HG03159 (cell line): ENCODE results near the gene PGK1.
"Not testable (repeated sequence)": the region's sequence is repeated elsewhere in the genome, so short reads cannot be mapped to it uniquely, and the experiment has no call there.

ENCODE experiments used
- ATAC-seq: cut with Tn5 transposase; IDR thresholded peaks from one replicate; pipeline ENCODE4 v1.9.1; 2021; ENCODE audit warnings: mild to moderate bottlenecking, moderate library complexity; ENCODE audit not compliant: unreplicated experiment

The PGK1 gene

GRCh38 chrX:78111140-78111931 is 7.3 kb downstream of the PGK1 start:
- ATAC-seq, result no peak

GRCh38 chrX:78116365-78116764 is 12.3 kb downstream of the PGK1 start:
- ATAC-seq, result no peak

GRCh38 chrX:78116766-78117165 is 12.7 kb downstream of the PGK1 start:
- no peak for ATAC-seq

- ATAC-seq, result no peak
These were observed 14.6 kb downstream of the PGK1 start for GRCh38 chrX:78118628-78119027.

GRCh38 chrX:78119521-78120227 is 15.6 kb downstream of the PGK1 start:
- ATAC-seq, result no peak

GRCh38 chrX:78123190-78123589 is 19.1 kb downstream of the PGK1 start:
- ATAC-seq, result no peak

- no peak for ATAC-seq
These were observed 20.3 kb downstream of the PGK1 start for GRCh38 chrX:78124307-78124706.

GRCh38 chrX:78125148-78125547 is 21.1 kb downstream of the PGK1 start:
- ATAC-seq, result no peak

GRCh38 chrX:78125781-78126180 is 21.7 kb downstream of the PGK1 start:
- ATAC-seq, result not testable (repeated sequence)

- no peak for ATAC-seq
These were observed 25.7 kb downstream of the PGK1 start for GRCh38 chrX:78129714-78130113.

- ATAC-seq, result no peak
These were observed 26.3 kb downstream of the PGK1 start for GRCh38 chrX:78130396-78130795.

GRCh38 chrX:78131117-78131516 is 27.1 kb downstream of the PGK1 start:
- ATAC-seq, result no peak

GRCh38 chrX:78133238-78133960 is 29.4 kb downstream of the PGK1 start:
- no peak for ATAC-seq

GRCh38 chrX:78139160-78140123 is 35.4 kb downstream of the PGK1 start, which contains the start of gene TAF9B:
Gene TAF9B, minus strand, starts transcription at chrX:78139650. Its CDS starts 39 bp downstream, at chrX:78139611.
- ATAC-seq, result peak; percentile 91

GRCh38 chrX:78140206-78140605 is 36.2 kb downstream of the PGK1 start:
- ATAC-seq, result no peak

GRCh38 chrX:78147002-78147540 is 43.0 kb downstream of the PGK1 start:
- ATAC-seq, result not testable (repeated sequence)

- ATAC-seq, result not testable (repeated sequence)
These were observed 53.3 kb downstream of the PGK1 start for GRCh38 chrX:78157373-78157772.

GRCh38 chrX:78157846-78158245 is 53.8 kb downstream of the PGK1 start:
- ATAC-seq, result not testable (repeated sequence)

- ATAC-seq, result not testable (repeated sequence)
These were observed 56.7 kb downstream of the PGK1 start for GRCh38 chrX:78160711-78161110.

GRCh38 chrX:78163175-78163574 is 59.1 kb downstream of the PGK1 start:
- ATAC-seq, result not testable (repeated sequence)
